WTC11 (cell line): ENCODE data around the gene FMNL2. TPM values are rescaled to one million over a fixed set of nuclear protein-coding genes. Genes with fewer than 3 reads are reported as not detected.

Experiments
- ATAC-seq: fragments of 200-7000 bp; cut with Tn5 transposase; 2 replicates; pipeline ENCODE4 v1.10.0; 2021; ENCODE audit warnings: mild to moderate bottlenecking, moderate library complexity
- CTCF ChIA-PET: fragments of 300-600 bp; sonication (Branson Sonifier 250); formaldehyde crosslinking; loops from one replicate; lab custom pipeline; 2021; ENCODE audit warnings: antibody characterized with exemption; lab: Charles Lee
- POLR2A ChIA-PET: fragments of 350-600 bp; sonication (Branson Sonifier 250); formaldehyde crosslinking; loops from one replicate; lab custom pipeline; 2021; ENCODE audit warnings: antibody characterized with exemption; lab: Charles Lee
- DNase-seq: peaks from one replicate; pipeline ENCODE4 v3.0.0; 2021; ENCODE audit warnings: low spot score
- H3K27ac Mint-ChIP-seq: 2 replicates; pipeline ENCODE4 v1.8.0; 2021; ENCODE audit warnings: mixed read lengths
- H3K27me3 Mint-ChIP-seq: 2 replicates; pipeline ENCODE4 v1.8.0; 2021; ENCODE audit warnings: low read depth, mild to moderate bottlenecking, moderate library complexity, mixed read lengths
- H3K36me3 Mint-ChIP-seq: 2 replicates; pipeline ENCODE4 v1.8.0; 2021; ENCODE audit warnings: mixed read lengths
- H3K4me1 Mint-ChIP-seq: 2 replicates; pipeline ENCODE4 v1.8.0; 2022; ENCODE audit warnings: mixed read lengths
- H3K4me3 Mint-ChIP-seq: 2 replicates; pipeline ENCODE4 v1.8.0; 2021; ENCODE audit warnings: mild to moderate bottlenecking, moderate library complexity, mixed read lengths
- H3K9me3 Mint-ChIP-seq: 2 replicates; pipeline ENCODE4 v1.8.0; 2021; ENCODE audit warnings: mixed read lengths
- CBFB ChIP-seq: sonication (generic); formaldehyde crosslinking; IDR thresholded peaks from 2 replicates; pipeline ENCODE4 v1.8.1; 2022; ENCODE audit warnings: mild to moderate bottlenecking, low read depth, missing genetic modification reagents
- EMX1 ChIP-seq: fragments of 250-450 bp; sonication (Bioruptor Pico); IDR thresholded peaks from 2 replicates; pipeline ENCODE4 v1.8.0; 2021; ENCODE audit warnings: mild to moderate bottlenecking
- ETV6 ChIP-seq: sonication (generic); formaldehyde crosslinking; IDR thresholded peaks from 2 replicates; pipeline ENCODE4 v1.8.1; 2022; ENCODE audit warnings: mild to moderate bottlenecking, missing genetic modification reagents
- FOXK1 ChIP-seq: sonication (generic); formaldehyde crosslinking; IDR thresholded peaks from 2 replicates; pipeline ENCODE4 v1.8.0; 2022; ENCODE audit warnings: mild to moderate bottlenecking, moderate library complexity, missing genetic modification reagents
- GABPB1 ChIP-seq: sonication (generic); formaldehyde crosslinking; IDR thresholded peaks from 2 replicates; pipeline ENCODE4 v1.8.1; 2023; ENCODE audit warnings: mild to moderate bottlenecking, missing genetic modification reagents
- GRHL2 ChIP-seq: fragments of 250-450 bp; sonication (Bioruptor Pico); IDR thresholded peaks from 2 replicates; pipeline ENCODE4 v1.8.0; 2022; ENCODE audit warnings: mild to moderate bottlenecking, moderate library complexity; ENCODE audit not compliant: insufficient replicate concordance, severe bottlenecking
- HMGA2 ChIP-seq: fragments of 250-450 bp; sonication (Bioruptor Pico); IDR thresholded peaks from 2 replicates; pipeline ENCODE4 v1.4.0; 2021; ENCODE audit warnings: mild to moderate bottlenecking, moderate library complexity
- JAZF1 ChIP-seq: fragments of 250-450 bp; sonication (Bioruptor Pico); IDR thresholded peaks from 2 replicates; pipeline ENCODE4 v1.9.0; 2021; ENCODE audit warnings: moderate library complexity, mild to moderate bottlenecking, inconsistent platforms
- JUN ChIP-seq: sonication (generic); formaldehyde crosslinking; IDR thresholded peaks from 2 replicates; pipeline ENCODE4 v1.8.0; 2023; ENCODE audit warnings: mild to moderate bottlenecking, missing genetic modification reagents
- MXD4 ChIP-seq: fragments of 250-450 bp; sonication (Bioruptor Pico); IDR thresholded peaks from 2 replicates; pipeline ENCODE4 v1.8.0; 2021; ENCODE audit warnings: mild to moderate bottlenecking, moderate library complexity, borderline replicate concordance
- MYBL2 ChIP-seq: sonication (generic); formaldehyde crosslinking; IDR thresholded peaks from 2 replicates; pipeline ENCODE4 v1.8.1; 2023; ENCODE audit warnings: mild to moderate bottlenecking, moderate library complexity, missing genetic modification reagents
- NFATC4 ChIP-seq: fragments of 250-450 bp; sonication (Bioruptor Pico); IDR thresholded peaks from 2 replicates; pipeline ENCODE4 v1.9.0; 2021; ENCODE audit warnings: mild to moderate bottlenecking
- NFE2L1 ChIP-seq: sonication (generic); formaldehyde crosslinking; IDR thresholded peaks from 2 replicates; pipeline ENCODE4 v1.8.1; 2023; ENCODE audit warnings: missing genetic modification reagents
- NFYB ChIP-seq: sonication (generic); formaldehyde crosslinking; conservative IDR thresholded peaks from 2 replicates; pipeline ENCODE4 v1.8.0; 2022; ENCODE audit warnings: low read depth, missing genetic modification reagents
- NR2C2 ChIP-seq: sonication (generic); formaldehyde crosslinking; IDR thresholded peaks from 2 replicates; pipeline ENCODE4 v1.8.0; 2022; ENCODE audit warnings: mild to moderate bottlenecking, missing genetic modification reagents
- OVOL2 ChIP-seq: fragments of 250-450 bp; sonication (Bioruptor Pico); IDR thresholded peaks from 2 replicates; pipeline ENCODE4 v1.9.0; 2021; ENCODE audit warnings: mild to moderate bottlenecking, borderline replicate concordance
- RELA ChIP-seq: sonication (generic); formaldehyde crosslinking; IDR thresholded peaks from 2 replicates; pipeline ENCODE4 v1.8.1; 2022; ENCODE audit warnings: missing genetic modification reagents, mild to moderate bottlenecking, borderline replicate concordance
- RORB ChIP-seq: fragments of 250-450 bp; sonication (Bioruptor Pico); IDR thresholded peaks from 2 replicates; pipeline ENCODE4 v1.9.0; 2021; ENCODE audit warnings: mild to moderate bottlenecking
- SMAD3 ChIP-seq: sonication (generic); formaldehyde crosslinking; IDR thresholded peaks from 2 replicates; pipeline ENCODE4 v1.8.0; 2022; ENCODE audit warnings: missing genetic modification reagents, mild to moderate bottlenecking, borderline replicate concordance
- SMAD4 ChIP-seq: sonication (generic); formaldehyde crosslinking; IDR thresholded peaks from 2 replicates; pipeline ENCODE4 v1.8.0; 2022; ENCODE audit warnings: mild to moderate bottlenecking, missing genetic modification reagents
- TP53 ChIP-seq: sonication (generic); formaldehyde crosslinking; IDR thresholded peaks from 2 replicates; pipeline ENCODE4 v1.8.1; 2023; ENCODE audit warnings: mild to moderate bottlenecking, missing genetic modification reagents
- ZNF317 ChIP-seq: sonication (generic); formaldehyde crosslinking; IDR thresholded peaks from 2 replicates; pipeline ENCODE4 v1.8.1; 2023; ENCODE audit warnings: low read depth, mild to moderate bottlenecking, moderate library complexity, missing genetic modification reagents, borderline replicate concordance
- total RNA-seq: library from RNA; stranded (reverse); gene quantifications from 3 replicates; pipeline ENCODE4 v1.2.3, GENCODE V29; 2021
- TF ChIP-seq, protein P1 (sequence below): fragments of 250-450 bp; sonication (Bioruptor Pico); IDR thresholded peaks from 2 replicates; pipeline ENCODE4 v1.9.0; 2021; ENCODE audit warnings: mild to moderate bottlenecking
- TF ChIP-seq, protein P2 (sequence below): sonication (generic); formaldehyde crosslinking; IDR thresholded peaks from 2 replicates; pipeline ENCODE4 v1.8.0; 2022; ENCODE audit warnings: missing genetic modification reagents
- TF ChIP-seq, protein P3 (sequence below): sonication (generic); formaldehyde crosslinking; IDR thresholded peaks from 2 replicates; pipeline ENCODE4 v1.8.1; 2023; ENCODE audit warnings: mild to moderate bottlenecking, missing genetic modification reagents
- TF ChIP-seq, protein P4 (sequence below): sonication (generic); formaldehyde crosslinking; IDR thresholded peaks from 2 replicates; pipeline ENCODE4 v1.8.1; 2022; ENCODE audit warnings: low read depth, missing genetic modification reagents, borderline replicate concordance
- TF ChIP-seq, protein P5 (sequence below): sonication (generic); formaldehyde crosslinking; IDR thresholded peaks from 2 replicates; pipeline ENCODE4 v1.8.1; 2022; ENCODE audit warnings: mild to moderate bottlenecking, moderate library complexity, missing genetic modification reagents
- TF ChIP-seq, protein P6 (sequence below): sonication (generic); formaldehyde crosslinking; IDR thresholded peaks from 2 replicates; pipeline ENCODE4 v1.8.0; 2022; ENCODE audit warnings: mild to moderate bottlenecking, missing genetic modification reagents

Gene FMNL2
- total RNA-seq, 1 experiment from 2014 or later, result 43.0 TPM

DNA sequence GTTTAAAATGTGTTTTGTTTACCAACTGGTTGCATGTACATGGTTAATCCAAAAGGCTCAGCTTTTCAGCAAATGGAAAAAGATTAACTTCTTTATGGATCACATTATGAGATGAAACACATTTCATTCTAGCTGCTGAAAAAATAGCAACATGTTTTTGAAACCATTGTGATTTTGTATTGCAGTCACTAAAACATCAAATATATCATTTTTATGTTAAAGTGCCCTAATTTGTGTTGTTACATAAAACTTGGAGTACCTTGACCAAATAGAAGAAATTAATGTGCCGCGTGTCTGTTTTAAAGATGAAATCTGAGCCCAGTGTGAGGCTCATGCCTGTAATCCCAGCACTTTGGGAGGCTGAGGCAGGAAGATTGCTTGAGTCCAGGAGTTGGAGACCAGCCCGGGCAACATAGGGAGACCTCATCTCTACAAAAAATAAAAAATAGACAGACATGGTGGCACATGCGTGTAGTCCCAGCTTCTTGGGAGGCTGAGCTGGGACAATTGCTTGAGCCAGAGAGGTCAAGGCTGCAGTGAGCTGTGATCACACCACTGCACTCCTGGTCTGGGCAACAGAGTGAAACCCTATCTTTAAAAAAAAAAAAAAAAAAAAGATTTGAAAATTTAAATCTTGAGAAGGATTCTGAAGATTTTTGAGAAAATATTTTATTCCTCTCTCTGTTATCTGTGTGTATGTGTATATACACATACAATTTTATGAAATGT is 96.6 kb downstream of the FMNL2 start:
- H3K4me3 Mint-ChIP-seq, result no peak overlapping the region
- no peak for ATAC-seq

DNA sequence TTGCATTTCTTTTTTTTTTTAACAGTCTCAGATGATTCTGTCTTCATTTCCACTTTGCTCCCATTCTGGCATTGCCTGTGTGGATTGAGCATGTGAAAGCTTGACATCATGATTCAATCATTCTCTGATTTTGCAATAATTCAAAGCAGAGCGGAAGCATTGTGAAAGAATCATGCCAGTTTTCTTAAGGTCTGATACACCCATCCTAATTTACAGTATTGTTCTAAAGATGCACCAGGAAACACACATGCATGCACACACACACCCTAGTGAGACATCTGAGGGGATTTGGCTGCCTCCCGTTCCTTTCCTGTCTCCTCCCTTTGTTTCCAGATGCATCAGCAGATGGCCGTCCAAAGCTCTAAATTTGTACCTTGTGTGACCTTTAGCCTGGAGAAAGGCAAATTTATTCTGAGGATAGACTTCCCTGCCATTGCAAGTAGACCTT is 97.3 kb downstream of the FMNL2 start:
- no peak overlapping the region for H3K4me3 Mint-ChIP-seq
- ChIA-PET CTCF (interaction anchor here (1.0 to 2.8 kb wide), 2 partner anchors 12 to 204 kb away, joined by 3 to 8 read pairs; no protein-coding TSS in a partner anchor), POLR2A (no interaction called here)
- H3K27ac Mint-ChIP-seq, result peak overlapping the region; percentile 61
- H3K9me3 Mint-ChIP-seq, result no peaks in the 10 kb centered on the region
- no peaks in the 10 kb centered on the region for H3K36me3 Mint-ChIP-seq
- peaks cover 84% of the 10 kb centered on the region for H3K4me1 Mint-ChIP-seq
- no peak for ATAC-seq
- DNase-seq, result no peak
- no peaks in the 10 kb centered on the region for H3K27me3 Mint-ChIP-seq
- TF ChIP-seq OVOL2 (CRISPR knock-in tag), result no peak
- TF ChIP-seq TP53 (CRISPR knock-in tag), result no peak
- no peak for TF ChIP-seq GABPB1 (CRISPR knock-in tag)
- TF ChIP-seq JAZF1, result no peak
- no peak for TF ChIP-seq ETV6 (CRISPR knock-in tag)
- TF ChIP-seq NFATC4 (CRISPR knock-in tag), result no peak
- TF ChIP-seq MYBL2 (CRISPR knock-in tag), result no peak
- TF ChIP-seq, protein P1, sequence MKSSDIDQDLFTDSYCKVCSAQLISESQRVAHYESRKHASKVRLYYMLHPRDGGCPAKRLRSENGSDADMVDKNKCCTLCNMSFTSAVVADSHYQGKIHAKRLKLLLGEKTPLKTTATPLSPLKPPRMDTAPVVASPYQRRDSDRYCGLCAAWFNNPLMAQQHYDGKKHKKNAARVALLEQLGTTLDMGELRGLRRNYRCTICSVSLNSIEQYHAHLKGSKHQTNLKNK (CRISPR knock-in tag), result no peak
- no peak for TF ChIP-seq RORB (CRISPR knock-in tag)
- no peak for TF ChIP-seq SMAD3 (CRISPR knock-in tag)
- no peak for TF ChIP-seq ZNF317 (CRISPR knock-in tag)
- TF ChIP-seq EMX1 (CRISPR knock-in tag), result no peak
- TF ChIP-seq RELA (CRISPR knock-in tag), result no peak
- no peak for TF ChIP-seq HMGA2 (CRISPR knock-in tag)
- no peak for TF ChIP-seq NFYB (CRISPR knock-in tag)

More for the DNA sequence above, 96.6 kb downstream of the FMNL2 start:
- Mint-ChIP-seq H3K27ac (peak overlapping the region; percentile 61; the same call in 1 of the 2 replicates), H3K36me3 (no peaks in the 10 kb centered on the region), H3K9me3 (no peaks in the 10 kb centered on the region), H3K27me3 (no peaks in the 10 kb centered on the region), H3K4me1 (peaks cover 83% of the 10 kb centered on the region)
- CTCF ChIA-PET, result interaction anchor here (2.8 kb wide), 1 partner anchor 204 kb away, joined by 8 read pairs; no protein-coding TSS in a partner anchor
- TF ChIP-seq, protein P2, sequence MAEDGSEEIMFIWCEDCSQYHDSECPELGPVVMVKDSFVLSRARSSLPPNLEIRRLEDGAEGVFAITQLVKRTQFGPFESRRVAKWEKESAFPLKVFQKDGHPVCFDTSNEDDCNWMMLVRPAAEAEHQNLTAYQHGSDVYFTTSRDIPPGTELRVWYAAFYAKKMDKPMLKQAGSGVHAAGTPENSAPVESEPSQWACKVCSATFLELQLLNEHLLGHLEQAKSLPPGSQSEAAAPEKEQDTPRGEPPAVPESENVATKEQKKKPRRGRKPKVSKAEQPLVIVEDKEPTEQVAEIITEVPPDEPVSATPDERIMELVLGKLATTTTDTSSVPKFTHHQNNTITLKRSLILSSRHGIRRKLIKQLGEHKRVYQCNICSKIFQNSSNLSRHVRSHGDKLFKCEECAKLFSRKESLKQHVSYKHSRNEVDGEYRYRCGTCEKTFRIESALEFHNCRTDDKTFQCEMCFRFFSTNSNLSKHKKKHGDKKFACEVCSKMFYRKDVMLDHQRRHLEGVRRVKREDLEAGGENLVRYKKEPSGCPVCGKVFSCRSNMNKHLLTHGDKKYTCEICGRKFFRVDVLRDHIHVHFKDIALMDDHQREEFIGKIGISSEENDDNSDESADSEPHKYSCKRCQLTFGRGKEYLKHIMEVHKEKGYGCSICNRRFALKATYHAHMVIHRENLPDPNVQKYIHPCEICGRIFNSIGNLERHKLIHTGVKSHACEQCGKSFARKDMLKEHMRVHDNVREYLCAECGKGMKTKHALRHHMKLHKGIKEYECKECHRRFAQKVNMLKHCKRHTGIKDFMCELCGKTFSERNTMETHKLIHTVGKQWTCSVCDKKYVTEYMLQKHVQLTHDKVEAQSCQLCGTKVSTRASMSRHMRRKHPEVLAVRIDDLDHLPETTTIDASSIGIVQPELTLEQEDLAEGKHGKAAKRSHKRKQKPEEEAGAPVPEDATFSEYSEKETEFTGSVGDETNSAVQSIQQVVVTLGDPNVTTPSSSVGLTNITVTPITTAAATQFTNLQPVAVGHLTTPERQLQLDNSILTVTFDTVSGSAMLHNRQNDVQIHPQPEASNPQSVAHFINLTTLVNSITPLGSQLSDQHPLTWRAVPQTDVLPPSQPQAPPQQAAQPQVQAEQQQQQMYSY (CRISPR knock-in tag), result no peak
- TF ChIP-seq, protein P3, sequence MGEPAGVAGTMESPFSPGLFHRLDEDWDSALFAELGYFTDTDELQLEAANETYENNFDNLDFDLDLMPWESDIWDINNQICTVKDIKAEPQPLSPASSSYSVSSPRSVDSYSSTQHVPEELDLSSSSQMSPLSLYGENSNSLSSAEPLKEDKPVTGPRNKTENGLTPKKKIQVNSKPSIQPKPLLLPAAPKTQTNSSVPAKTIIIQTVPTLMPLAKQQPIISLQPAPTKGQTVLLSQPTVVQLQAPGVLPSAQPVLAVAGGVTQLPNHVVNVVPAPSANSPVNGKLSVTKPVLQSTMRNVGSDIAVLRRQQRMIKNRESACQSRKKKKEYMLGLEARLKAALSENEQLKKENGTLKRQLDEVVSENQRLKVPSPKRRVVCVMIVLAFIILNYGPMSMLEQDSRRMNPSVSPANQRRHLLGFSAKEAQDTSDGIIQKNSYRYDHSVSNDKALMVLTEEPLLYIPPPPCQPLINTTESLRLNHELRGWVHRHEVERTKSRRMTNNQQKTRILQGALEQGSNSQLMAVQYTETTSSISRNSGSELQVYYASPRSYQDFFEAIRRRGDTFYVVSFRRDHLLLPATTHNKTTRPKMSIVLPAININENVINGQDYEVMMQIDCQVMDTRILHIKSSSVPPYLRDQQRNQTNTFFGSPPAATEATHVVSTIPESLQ (CRISPR knock-in tag), result no peak
- no peak for TF ChIP-seq SMAD4 (CRISPR knock-in tag)
- TF ChIP-seq, protein P4, sequence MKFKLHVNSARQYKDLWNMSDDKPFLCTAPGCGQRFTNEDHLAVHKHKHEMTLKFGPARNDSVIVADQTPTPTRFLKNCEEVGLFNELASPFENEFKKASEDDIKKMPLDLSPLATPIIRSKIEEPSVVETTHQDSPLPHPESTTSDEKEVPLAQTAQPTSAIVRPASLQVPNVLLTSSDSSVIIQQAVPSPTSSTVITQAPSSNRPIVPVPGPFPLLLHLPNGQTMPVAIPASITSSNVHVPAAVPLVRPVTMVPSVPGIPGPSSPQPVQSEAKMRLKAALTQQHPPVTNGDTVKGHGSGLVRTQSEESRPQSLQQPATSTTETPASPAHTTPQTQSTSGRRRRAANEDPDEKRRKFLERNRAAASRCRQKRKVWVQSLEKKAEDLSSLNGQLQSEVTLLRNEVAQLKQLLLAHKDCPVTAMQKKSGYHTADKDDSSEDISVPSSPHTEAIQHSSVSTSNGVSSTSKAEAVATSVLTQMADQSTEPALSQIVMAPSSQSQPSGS, result no peak
- TF ChIP-seq MXD4 (CRISPR knock-in tag), result no peak
- no peak for TF ChIP-seq JUN (CRISPR knock-in tag)
- TF ChIP-seq NR2C2 (CRISPR knock-in tag), result no peak
- no peak for TF ChIP-seq CBFB (CRISPR knock-in tag)
- TF ChIP-seq, protein P5, sequence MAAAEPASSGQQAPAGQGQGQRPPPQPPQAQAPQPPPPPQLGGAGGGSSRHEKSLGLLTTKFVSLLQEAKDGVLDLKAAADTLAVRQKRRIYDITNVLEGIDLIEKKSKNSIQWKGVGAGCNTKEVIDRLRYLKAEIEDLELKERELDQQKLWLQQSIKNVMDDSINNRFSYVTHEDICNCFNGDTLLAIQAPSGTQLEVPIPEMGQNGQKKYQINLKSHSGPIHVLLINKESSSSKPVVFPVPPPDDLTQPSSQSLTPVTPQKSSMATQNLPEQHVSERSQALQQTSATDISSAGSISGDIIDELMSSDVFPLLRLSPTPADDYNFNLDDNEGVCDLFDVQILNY (CRISPR knock-in tag), result no peak
- no peak for TF ChIP-seq GRHL2 (CRISPR knock-in tag)
- TF ChIP-seq, protein P6, sequence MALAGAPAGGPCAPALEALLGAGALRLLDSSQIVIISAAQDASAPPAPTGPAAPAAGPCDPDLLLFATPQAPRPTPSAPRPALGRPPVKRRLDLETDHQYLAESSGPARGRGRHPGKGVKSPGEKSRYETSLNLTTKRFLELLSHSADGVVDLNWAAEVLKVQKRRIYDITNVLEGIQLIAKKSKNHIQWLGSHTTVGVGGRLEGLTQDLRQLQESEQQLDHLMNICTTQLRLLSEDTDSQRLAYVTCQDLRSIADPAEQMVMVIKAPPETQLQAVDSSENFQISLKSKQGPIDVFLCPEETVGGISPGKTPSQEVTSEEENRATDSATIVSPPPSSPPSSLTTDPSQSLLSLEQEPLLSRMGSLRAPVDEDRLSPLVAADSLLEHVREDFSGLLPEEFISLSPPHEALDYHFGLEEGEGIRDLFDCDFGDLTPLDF, result no peak
- no peak for TF ChIP-seq FOXK1 (CRISPR knock-in tag)
- TF ChIP-seq NFE2L1, result no peak
- TF ChIP-seq, all 79 proteins: peak for 0
- no peak for DNase-seq
- POLR2A ChIA-PET, result no interaction called here
